NCI-H2196 (cell line): ENCODE measurements around the gene TMCC2.
A peak's percentile ranks its signal among the peaks of the same experiment; 100 is the strongest.

Experiments used
- DNase-seq: peaks from one replicate; lab custom pipeline; 2025; ENCODE audit not compliant: unreplicated experiment; lab: John Stamatoyannopoulos, UW

Gene TMCC2

DNA sequence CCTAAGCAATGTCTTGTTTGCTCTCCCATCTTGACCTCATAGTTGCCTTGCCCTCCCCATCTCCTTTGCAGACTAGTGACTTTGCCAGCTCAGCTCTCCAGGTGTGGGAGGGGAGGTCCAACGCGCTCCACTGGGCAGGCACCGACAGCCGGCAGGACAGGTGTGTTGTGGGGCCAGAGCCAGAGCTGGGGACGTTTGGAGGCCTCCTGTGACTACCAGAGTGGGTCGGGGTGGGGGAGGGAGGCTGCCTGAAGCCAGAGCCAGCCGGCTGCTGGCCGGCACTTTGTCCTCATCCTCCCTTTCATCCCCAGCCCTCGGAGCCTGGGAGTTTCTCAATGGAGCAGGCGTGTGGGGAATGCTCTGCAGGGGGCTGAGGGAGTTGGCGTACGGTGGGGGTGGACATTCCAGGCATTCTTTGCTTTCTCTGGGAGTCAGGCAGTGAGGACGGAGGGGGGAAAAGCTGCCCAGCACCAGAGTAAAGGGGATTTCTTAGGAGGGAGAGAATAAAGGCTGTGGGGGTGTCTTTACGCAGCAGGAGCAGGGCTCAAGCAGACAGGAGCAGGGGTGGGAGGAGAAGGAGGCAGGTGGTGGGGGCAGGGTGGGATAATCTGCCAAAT lies 73.6 kb downstream of the TMCC2 start:
- peak; percentile 77 for DNase-seq

DNA sequence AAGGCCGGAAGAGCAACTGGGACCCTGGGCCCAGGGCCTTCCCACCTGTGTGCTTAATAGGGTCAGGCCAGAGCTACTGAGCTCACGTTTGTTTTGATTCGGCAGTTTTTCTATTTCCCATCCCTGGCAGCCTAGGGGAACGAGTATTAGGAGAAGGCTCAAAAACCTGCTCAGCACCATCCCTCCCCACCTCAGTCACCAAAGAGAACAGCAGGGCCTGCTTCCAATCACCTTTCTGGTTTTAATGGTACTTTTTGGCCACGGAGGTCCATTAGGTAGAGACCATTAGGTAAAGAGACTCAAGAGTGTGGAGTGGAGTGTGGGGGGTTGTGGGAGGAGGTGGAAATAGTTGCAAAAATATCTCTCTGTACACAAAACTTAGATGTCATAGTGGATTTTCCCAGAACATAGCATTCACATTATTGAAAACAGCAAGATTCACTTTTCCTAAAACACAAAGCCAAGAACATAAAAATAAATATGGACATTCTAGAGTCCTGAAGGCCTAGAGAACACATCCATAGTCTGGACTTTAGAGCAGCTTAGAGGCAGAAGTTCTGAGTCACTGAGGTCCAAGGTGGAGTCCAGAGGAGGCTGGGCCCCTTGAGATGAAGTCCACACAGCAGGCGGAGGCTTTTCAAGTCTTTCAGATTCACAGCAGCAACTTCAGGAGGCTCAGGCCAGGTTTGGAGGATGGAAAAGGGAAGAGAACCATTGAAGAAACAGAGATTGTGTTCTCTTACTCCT lies 74.3 kb downstream of the TMCC2 start:
- DNase-seq = no peak

- no peak for DNase-seq
Measured at GRCh38 chr1:205303247-205303888, 75.6 kb downstream of the TMCC2 start.

DNA sequence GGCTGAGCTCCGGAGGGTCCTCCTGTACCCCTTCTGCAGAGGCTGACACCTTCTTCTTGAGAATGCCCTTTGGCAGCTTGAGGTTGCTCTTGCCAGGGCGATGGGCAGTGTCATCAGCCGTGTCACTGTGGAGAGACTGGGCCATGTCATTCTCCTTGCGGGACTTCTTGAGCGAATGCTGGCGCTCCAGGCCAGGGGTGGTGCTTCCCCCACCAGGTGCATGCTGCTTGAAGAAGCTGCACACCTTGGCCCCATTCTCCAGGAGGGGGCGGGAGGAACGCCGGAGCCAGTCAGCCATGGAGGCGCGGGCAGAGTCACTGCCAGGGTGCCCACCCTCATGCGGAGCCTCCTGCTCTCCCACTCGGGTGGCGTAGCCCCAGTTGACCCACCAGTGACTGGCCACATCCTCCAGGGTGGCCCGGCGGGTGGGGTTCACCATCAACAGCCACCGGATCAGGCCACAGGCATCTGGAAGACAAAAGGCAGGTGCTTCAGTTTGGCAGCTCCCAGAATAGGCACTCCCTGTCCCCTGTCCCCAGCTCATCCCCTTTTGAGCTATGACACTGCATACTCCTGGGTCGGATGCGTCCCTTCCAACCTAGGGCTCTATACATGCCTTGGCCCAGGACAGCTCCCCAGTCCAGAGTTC lies 76.4 kb downstream of the TMCC2 start:
- DNase-seq = no peak

DNA sequence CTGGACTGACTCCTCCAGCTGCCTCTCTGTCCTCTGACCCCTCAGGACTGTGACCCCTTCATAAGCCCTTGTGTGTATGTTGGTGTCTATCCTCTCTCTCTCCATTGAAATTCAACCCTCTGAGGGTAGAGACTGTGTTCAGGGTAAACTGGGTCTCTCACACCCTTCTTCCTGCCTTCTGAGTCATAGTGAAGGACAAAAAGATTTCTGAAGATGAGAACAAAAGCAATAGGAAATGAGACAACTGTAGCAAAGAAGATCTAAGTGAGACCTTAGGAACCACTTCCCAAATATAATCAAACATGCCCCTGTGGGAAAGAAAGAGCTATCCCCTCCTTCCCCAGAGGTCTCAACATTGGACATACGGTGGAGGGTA lies 76.9 kb downstream of the TMCC2 start:
- DNase-seq = no peak

DNA sequence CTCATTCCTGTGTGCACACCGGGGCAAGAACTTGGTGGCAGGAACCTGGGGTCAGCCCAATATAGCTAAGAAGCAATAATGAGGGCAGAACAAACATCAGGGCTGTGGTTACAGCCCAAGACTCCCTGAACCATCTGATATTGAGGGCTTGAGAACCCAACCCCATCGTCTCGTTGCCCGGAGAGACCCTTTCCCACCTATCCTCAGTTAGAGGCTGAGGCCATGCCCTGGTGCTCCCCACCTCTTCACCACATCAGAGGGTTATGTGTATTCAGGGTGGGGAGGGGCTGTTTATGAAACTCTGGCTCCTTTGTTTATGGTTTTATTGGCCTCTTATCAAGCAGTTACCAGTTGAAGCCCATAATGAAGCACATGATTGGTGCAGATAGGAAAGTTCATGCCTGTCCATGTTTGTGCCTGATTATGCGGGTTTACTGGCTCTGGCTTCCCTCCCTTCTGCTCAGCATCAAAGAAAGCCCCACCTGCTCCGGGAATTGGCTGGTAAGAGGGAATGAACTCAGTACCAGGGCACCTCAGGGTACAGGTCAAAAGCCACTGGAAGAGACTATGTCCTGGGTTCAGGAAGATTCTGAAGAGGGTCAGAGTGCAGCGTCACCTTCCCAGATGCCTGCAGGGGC lies 79.3 kb downstream of the TMCC2 start:
- no peak for DNase-seq

GRCh38 chr1:205309741-205310140 lies 82.0 kb downstream of the TMCC2 start:
- DNase-seq = no peak

GRCh38 chr1:205310976-205311704 lies 83.4 kb downstream of the TMCC2 start:
- no peak for DNase-seq

DNA sequence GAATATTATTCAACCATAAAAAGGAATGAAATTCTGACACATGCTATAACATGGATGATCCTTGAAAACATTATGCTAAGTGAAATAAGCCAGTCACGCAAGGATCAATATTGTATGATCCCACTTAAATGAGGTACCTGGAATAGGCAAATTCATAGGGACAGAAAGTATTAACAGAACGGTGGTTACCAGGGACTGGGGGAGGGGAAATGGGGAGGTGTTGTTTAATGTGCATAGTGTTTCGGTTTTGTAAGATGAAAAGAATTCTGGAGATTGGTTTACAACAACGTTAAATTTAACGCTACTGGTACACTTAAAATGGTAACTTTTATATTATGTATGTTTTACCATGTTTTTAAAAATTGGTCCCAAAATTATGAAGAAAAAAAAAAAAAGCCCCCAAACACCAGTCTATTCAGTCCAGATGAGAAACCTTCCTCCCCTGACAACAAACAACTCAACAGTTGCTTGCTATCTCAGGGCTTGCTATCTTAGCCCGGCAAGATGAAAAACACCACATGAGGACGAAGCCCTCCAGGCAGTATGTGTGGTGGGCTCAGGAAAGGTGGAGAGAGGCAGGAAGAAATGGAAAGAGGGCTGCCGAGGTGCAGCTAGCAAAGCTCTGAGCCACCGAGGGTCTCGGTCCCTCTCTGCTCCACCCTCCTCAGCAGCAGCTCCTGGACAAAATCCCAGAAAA lies 85.3 kb downstream of the TMCC2 start:
- DNase-seq = no peak

GRCh38 chr1:205313563-205314308 lies 86.0 kb downstream of the TMCC2 start:
- DNase-seq = no peak

- DNase-seq = peak; percentile 19
Measured at GRCh38 chr1:205315008-205315618, 87.4 kb downstream of the TMCC2 start.

DNA sequence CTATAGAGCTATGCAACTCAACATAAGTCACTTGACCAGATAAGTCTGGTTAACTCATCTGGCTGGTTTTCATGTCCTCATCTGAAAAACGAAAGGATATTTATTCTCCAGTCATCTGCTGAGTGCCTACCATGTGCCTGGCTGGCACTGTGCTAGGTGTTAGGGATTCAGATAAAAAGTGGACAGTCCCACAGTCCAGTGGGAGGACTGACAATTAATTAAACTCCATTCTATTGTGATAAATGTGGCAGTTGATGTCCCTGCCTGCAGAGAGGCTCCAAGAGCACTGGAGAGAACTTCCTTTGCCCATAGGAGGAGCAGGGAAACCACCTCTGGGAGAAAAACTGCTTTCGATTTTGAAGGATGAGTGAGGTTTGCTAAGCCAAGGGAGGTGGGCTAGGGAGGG lies 88.4 kb downstream of the TMCC2 start:
- DNase-seq = no peak

DNA sequence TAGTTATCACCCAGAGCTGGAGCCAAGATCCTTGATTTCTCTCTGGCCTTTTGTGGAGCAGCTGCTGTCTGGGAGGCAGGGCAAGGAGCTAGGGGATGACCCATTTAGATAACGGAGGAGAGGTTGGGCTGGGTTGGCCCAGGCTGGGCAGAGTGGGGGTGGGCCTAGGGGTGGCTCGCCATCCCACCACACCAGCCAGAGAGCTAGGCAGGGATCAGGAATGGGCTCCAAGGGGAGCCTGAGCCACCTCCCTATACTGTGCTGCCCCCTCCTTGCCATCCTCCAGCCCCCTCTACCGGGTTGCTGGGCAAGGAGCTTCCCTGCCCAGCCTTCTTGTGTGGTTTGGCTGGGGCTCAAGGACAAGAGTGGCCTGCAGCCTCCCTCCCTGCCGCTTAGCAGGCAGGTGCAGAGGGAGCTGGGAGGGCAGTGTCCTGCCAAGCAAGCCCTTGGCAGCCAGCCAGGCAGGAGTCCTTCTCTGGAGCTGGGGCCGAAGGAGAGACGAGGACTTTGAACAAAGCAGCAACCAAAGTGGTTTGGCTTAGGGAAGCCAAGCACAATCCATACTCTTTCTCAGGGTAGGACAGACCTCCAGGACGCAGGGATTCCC lies 89.7 kb downstream of the TMCC2 start:
- DNase-seq = peak; percentile 99

DNA sequence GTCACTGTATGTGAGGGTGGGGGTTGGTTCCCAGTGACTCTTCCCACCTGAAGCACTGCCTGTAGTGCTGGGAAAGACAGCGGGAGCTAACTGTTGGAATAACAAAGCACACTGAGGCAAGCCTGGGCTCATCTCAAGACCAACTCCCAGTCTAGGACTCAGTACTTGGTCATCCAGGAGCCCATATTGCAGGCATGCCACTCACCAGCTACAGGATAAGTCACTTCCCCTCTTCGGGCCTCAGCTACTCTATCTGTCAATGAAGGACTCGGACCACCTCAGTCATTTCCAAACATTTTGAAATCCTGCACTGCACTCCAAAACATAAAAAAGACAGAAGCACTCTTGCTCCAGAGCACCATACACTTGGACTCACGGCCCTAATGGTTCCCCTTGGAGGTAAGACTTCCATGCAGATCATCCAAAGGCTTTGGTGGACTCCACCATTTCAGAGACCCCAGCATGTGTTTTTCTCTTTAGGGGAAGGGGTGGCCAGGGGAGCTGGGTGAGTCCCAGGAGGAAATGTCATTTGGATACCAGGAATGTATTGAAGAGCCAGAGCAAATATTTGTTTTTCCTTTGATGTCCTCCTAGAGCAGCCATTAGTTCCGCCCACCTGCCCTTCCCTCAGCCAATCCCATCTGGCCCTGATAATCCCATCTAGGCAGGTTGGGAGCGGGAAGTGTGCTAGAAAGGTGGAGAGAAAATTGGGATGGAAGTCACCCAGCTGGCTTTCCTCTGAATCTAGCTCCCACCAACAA lies 90.7 kb downstream of the TMCC2 start:
- peak; percentile 77 for DNase-seq

- DNase-seq = peak; percentile 93
Measured at GRCh38 chr1:205319081-205320018, 91.6 kb downstream of the TMCC2 start.

DNA sequence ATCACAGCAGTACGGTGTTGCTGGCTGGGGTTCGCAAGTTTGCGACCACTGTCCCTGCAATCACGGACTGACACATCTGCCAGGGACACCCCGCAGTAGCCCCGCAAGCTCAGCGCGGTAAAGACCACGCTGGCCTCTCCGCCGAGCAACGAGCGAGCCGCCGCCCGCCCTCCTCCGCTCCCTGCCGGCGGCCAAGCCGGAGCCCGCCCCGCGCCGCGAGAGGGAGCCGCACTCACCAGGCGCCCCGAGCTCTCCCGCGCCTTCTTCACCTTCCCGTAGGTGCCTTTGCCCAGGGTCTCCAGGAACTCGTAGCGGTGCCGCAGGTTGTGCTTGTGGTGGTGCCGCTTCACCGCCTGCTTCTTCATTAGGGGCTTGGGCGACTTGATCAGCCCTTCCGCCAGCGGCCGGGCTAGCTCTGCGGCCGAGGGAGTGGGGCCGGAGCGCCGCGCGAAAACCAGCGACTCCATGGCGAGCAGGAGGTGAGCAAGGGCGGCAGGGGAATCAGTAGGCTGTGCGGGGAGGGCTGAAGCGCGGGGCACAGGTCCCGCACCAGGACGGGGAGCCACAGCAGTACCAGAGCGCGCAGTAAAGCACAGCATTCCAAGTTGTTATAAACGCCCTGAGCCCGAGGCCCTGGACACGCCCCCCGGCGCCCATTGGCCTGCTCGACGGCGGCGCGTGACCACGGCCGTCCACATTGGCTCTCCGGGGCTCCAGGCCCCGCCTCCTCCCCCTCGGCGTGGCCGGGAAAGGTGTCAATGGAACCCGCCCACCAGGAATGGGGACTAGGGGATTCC lies 93.6 kb downstream of the TMCC2 start, which contains the start of gene NUAK2:
NUAK2 (minus strand) TSS at position 584 of the 797 bp plus-strand sequence; CDS start at position 467, 117 bp downstream.
- peak; percentile 96 for DNase-seq
